SU-DHL-6 (cell line): ENCODE data around the gene LMOD2.

ENCODE experiments used
- H2AFZ ChIP-seq: fragments of 200-600 bp; sonication (generic); 2 replicates; pipeline ENCODE4 v1.6.1; 2014; ENCODE audit warnings: low read depth, mild to moderate bottlenecking, moderate library complexity, mixed read lengths, antibody characterized with exemption, low read length; ENCODE audit not compliant: severe bottlenecking
- H3F3A ChIP-seq: fragments of 200-600 bp; shearing (Covaris generic); 2 replicates; pipeline ENCODE4 v1.6.0; 2016; ENCODE audit warnings: antibody characterized with exemption, mild to moderate bottlenecking; ENCODE audit not compliant: insufficient read depth
- H3K27ac ChIP-seq: fragments of 200-600 bp; sonication (generic); 2 replicates; pipeline ENCODE4 v1.5.1; 2016; ENCODE audit warnings: low read depth, mild to moderate bottlenecking, low read length, moderate library complexity, mixed read lengths
- H3K27me3 ChIP-seq: fragments of 200-600 bp; sonication (generic), shearing (Covaris generic); 2 replicates; pipeline ENCODE4 v1.6.0; 2014; ENCODE audit warnings: mild to moderate bottlenecking, low read length
- H3K36me3 ChIP-seq: fragments of 200-600 bp; sonication (generic); 2 replicates; pipeline ENCODE4 v1.6.1; 2014; ENCODE audit warnings: mild to moderate bottlenecking, low read length, mixed read lengths
- H3K4me2 ChIP-seq: fragments of 300-600, 200-600 bp; shearing (Covaris generic), sonication (generic); 2 replicates; pipeline ENCODE4 v1.6.0; 2014; ENCODE audit warnings: low read length, low read depth, mild to moderate bottlenecking; ENCODE audit not compliant: poor library complexity, severe bottlenecking
- H3K4me3 ChIP-seq: fragments of 200-600 bp; sonication (generic); 2 replicates; pipeline ENCODE4 v1.5.1; 2014; ENCODE audit warnings: antibody characterized with exemption, low read length, mild to moderate bottlenecking, mixed read lengths; ENCODE audit not compliant: insufficient read depth, poor library complexity, severe bottlenecking
- H3K79me2 ChIP-seq: fragments of 200-600 bp; sonication (generic); 2 replicates; pipeline ENCODE4 v1.6.1; 2014; ENCODE audit warnings: mild to moderate bottlenecking, low read length, moderate library complexity; ENCODE audit not compliant: insufficient read depth
- H3K9ac ChIP-seq: fragments of 200-600 bp; sonication (generic); 2 replicates; pipeline ENCODE4 v1.7.0; 2014; ENCODE audit warnings: mild to moderate bottlenecking, low read length
- H3K9me2 ChIP-seq: fragments of 200-600 bp; sonication (generic); replicated peaks from 2 replicates; pipeline ENCODE4 v1.6.1; 2014; ENCODE audit warnings: low read length; ENCODE audit not compliant: insufficient read depth
- H3K9me3 ChIP-seq: fragments of 200-600 bp; sonication (generic); 2 replicates; pipeline ENCODE4 v1.6.1; 2014; ENCODE audit warnings: low read length, mixed read lengths; ENCODE audit not compliant: insufficient read depth
- H4K20me1 ChIP-seq: fragments of 200-600 bp; sonication (generic); 2 replicates; pipeline ENCODE4 v1.6.1; 2014; ENCODE audit warnings: low read depth, mild to moderate bottlenecking, antibody characterized with exemption, low read length, moderate library complexity, mixed read lengths
- EZH2phosphoT487 ChIP-seq: fragments of 200-600 bp; sonication (generic), shearing (Covaris generic); conservative IDR thresholded peaks from 2 replicates; pipeline ENCODE4 v1.6.1; 2018; ENCODE audit warnings: mild to moderate bottlenecking, antibody characterized with exemption, low read length, moderate library complexity, mixed read lengths
- TF ChIP-seq, protein P1 (sequence below): fragments of 200-600 bp; sonication (generic); IDR thresholded peaks from one replicate; pipeline ENCODE4 v1.5.1; 2017; ENCODE audit warnings: antibody characterized with exemption, mild to moderate bottlenecking, low read length, moderate library complexity; ENCODE audit not compliant: insufficient read depth, poor library complexity, severe bottlenecking

Gene LMOD2

DNA sequence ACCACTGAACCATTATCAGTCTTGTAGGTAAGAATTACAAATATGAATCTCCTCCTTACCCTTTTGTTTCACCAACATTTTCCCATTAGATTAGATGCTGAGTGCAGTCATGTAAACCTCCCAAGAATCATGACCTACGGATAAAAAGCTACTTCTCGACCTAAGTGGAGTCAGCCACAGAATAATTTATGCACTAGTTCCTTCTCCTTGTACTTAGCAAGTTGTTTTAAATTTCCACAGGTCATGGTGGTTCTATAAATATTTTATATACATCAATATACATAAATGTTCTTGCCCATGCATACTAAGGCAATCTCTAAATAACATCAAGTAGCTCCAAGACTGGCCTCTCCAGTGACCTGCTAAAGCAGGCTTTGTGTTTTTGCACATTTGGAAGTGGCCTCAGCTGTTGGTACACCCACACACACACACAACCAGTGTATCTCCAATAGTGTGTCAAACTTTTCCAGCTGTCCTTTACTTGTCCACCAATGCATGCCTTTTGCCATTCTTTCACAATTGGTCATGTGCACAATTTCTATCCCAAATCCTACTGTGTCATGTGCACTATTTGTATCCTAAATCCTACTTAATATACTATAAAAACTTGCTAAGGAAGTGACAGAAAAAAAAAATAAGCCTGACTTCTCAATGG, 21.5 kb downstream of the LMOD2 start:
- Histone ChIP-seq H2AFZ (no peak overlapping the region), H4K20me1 (no peaks in the 10 kb centered on the region), H3K4me2 (no peak overlapping the region), H3K9me3 (no peaks in the 10 kb centered on the region), H3F3A (no peaks in the 10 kb centered on the region), H3K27ac (no peak overlapping the region), H3K79me2 (no peaks in the 10 kb centered on the region), H3K9ac (no peak overlapping the region), H3K27me3 (no peaks in the 10 kb centered on the region), H3K4me3 (no peak overlapping the region), H3K9me2 (no peaks in the 10 kb centered on the region), H3K36me3 (0 out of 2 replicates have a peak, but pooled peaks cover 5% of the 10 kb centered on the region)
- TF ChIP-seq, protein P1, sequence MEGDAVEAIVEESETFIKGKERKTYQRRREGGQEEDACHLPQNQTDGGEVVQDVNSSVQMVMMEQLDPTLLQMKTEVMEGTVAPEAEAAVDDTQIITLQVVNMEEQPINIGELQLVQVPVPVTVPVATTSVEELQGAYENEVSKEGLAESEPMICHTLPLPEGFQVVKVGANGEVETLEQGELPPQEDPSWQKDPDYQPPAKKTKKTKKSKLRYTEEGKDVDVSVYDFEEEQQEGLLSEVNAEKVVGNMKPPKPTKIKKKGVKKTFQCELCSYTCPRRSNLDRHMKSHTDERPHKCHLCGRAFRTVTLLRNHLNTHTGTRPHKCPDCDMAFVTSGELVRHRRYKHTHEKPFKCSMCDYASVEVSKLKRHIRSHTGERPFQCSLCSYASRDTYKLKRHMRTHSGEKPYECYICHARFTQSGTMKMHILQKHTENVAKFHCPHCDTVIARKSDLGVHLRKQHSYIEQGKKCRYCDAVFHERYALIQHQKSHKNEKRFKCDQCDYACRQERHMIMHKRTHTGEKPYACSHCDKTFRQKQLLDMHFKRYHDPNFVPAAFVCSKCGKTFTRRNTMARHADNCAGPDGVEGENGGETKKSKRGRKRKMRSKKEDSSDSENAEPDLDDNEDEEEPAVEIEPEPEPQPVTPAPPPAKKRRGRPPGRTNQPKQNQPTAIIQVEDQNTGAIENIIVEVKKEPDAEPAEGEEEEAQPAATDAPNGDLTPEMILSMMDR: no peak
- no peak for TF ChIP-seq EZH2phosphoT487

DNA sequence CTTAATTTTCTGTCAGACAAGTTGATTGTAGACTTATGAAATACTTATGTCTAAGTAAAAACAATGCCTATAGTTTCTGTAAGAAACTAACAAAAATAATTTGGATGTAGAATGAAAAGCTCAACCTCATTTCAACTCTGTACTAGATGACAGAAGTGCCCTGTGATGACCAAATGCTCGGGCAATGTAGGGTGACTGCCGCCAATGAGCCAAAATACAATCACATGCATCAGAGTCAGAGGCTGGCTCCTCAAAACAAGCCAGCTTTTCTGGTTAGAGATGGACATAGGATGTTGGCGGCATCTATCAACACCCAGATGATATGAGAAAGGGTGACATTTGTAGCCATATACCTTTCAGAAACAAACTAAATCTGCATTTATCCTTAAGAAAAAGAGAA, 23.9 kb downstream of the LMOD2 start:
- Histone ChIP-seq H3K27me3 (no peaks in the 10 kb centered on the region), H3K79me2 (no peaks in the 10 kb centered on the region), H3K27ac (no peak overlapping the region), H3K4me2 (no peak overlapping the region), H3K9me2 (no peaks in the 10 kb centered on the region), H3K4me3 (no peak overlapping the region), H2AFZ (no peak overlapping the region), H3K9me3 (no peaks in the 10 kb centered on the region), H3F3A (no peaks in the 10 kb centered on the region), H3K36me3 (0 out of 2 replicates have a peak, but pooled peaks cover 5% of the 10 kb centered on the region), H3K9ac (no peak overlapping the region), H4K20me1 (no peaks in the 10 kb centered on the region)
- TF ChIP-seq, protein P1: no peak
- no peak for TF ChIP-seq EZH2phosphoT487

DNA sequence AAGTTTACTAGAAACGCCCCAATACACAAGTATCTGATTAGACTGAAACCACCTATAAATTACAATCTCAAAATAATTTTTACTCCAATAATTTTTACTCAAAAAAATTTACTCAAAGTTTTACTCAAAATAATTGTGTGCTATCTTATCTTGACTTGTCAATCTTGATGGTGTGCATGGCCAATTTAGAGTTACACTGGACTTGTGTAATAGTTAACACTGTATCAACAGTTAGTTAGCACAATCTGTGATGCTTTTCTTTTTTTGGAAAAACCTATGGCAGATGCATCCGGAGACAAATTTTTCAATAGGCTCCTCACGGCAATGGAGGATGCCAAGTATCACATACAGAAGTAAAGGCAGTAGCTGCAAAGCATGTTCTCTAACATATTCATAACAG, 24.9 kb downstream of the LMOD2 start:
- Histone ChIP-seq H4K20me1 (no peaks in the 10 kb centered on the region), H3K27ac (no peak overlapping the region), H3K79me2 (no peaks in the 10 kb centered on the region), H3K36me3 (0 out of 2 replicates have a peak, but pooled peaks cover 5% of the 10 kb centered on the region), H3K4me2 (no peak overlapping the region), H3K27me3 (no peaks in the 10 kb centered on the region), H2AFZ (no peak overlapping the region), H3F3A (peaks cover 7% of the 10 kb centered on the region; the same call in 1 of the 2 replicates), H3K9me2 (no peaks in the 10 kb centered on the region), H3K9ac (no peak overlapping the region), H3K9me3 (no peaks in the 10 kb centered on the region), H3K4me3 (no peak overlapping the region)
- TF ChIP-seq, protein P1: no peak
- TF ChIP-seq EZH2phosphoT487: no peak
